ENCODE results near the gene CAPN5.

The CAPN5 gene

DNA sequence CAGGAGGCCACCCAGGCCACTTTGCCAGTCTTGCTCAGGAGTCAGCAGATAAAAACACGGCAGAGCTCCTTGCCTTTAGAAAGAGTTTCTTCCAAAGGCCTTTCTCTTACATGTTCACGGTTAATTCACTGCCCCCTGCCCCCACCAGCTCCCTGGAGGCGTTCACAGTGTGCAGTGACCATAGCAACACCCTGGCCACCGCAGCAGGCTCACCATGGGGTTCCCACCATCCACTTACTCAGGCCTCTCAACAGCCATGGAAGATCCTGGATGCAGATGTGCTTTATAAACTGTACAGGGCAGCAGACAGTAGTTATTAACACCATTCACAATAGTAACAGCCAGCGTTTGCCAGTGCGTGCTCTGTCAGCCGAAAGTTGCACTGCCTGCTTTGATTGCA, 50.7 kb downstream of the CAPN5 start:
- DNase-seq (ENCODE audit: low spot score): no peak

GRCh38 chr11:77118086-77118485, 51.3 kb downstream of the CAPN5 start:
- DNase-seq (ENCODE audit: low spot score): no peak

GRCh38 chr11:77118971-77119370, 52.2 kb downstream of the CAPN5 start:
- DNase-seq (ENCODE audit: low spot score): no peak

DNA sequence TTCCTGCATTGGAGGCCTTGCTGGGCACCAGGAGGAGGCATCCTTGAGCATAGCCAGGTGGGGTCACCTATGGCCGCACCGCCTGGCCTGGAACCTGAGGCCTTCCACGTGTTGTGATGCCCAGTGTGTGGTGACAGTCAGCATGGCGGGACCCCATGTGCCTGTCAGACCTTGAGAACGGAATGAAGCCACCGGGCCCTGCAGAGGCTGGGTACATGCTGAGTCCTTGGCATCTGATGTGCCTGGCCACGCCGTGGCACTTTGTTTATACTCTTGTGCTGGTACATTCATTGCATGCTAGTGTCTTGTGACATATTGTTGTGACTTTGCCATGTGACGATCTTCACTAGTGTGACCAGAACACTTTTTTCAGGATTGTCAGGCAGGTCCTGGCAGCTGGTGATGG, 52.8 kb downstream of the CAPN5 start:
- DNase-seq (ENCODE audit: low spot score): no peak

DNA sequence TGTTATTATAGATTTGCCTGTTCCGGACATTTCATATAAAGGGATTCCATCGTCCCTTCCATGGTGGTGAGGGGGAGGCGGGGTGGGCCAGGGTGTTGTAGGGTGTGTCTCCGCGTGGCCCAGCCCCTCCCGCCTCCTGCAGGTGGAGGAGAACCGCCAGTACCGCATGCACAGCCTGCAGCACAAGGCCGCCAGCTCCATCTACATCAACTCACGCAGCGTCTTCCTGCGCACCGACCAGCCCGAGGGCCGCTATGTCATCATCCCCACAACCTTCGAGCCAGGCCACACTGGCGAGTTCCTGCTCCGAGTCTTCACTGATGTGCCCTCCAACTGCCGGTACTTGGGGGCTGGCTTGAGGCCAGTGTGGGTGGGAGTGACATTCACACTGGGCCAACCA, 53.8 kb downstream of the CAPN5 start:
- no peak for DNase-seq (ENCODE audit: low spot score)

- DNase-seq (ENCODE audit: low spot score): no peak
These were observed 54.4 kb downstream of the CAPN5 start for GRCh38 chr11:77121096-77121640.

DNA sequence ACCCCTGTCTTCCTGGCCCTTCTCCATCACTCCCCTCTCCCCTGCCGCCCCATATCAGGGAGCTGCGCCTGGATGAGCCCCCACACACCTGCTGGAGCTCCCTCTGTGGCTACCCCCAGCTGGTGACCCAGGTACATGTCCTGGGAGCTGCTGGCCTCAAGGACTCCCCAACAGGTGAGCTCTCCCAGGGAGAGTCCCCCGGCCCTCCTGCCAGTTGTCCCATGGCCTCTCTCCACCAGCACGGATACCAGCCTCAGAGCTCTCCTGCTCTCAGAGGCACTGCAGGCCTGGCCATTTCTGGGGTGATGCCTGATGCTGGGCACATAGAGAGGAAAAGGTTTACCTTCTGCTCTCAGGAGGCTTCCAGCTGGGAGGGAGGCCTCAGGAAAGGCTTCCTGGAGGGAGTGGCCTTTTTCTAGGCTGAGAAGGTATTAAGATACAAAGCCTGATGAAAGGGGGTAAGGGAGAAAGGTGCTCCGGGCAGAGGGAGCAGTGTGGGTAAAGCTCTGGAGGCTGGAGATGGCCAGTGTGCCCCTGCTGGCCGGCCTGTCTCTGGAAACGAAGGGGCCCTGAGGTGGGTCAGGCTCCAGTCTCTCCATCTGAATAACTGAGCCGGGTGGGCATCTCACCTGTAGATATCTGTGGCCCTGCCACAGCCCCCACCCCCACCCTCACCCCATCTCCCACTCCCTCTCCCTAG, 55.3 kb downstream of the CAPN5 start:
- no peak for DNase-seq (ENCODE audit: low spot score)

DNA sequence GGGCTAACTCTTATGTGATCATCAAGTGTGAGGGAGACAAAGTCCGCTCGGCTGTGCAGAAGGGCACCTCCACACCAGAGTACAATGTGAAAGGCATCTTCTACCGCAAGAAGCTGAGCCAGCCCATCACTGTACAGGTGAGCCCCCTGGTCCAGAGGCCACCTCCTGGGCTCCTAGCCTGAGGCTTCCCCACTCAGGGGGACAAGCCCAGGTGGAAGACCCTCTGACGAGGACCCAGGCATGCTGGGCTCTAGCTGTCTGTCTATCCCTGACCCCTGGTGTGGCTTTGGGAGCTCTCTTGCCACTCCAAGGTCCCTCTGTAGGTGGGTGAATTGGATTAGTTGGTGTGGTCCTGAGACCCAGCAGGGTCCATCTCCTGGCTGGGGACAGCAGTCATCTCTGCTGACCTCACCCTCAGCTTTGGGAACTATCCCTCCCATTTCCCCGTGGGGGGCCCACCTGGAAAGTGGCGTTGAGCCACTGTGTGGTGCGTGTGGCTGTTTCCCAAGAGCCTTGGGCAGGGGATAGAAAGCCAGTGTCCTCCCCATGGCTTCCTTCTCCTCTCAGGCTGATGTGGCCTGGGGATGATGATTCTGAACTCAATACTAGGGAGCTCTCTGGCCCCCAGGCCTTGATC, 55.9 kb downstream of the CAPN5 start:
- DNase-seq (ENCODE audit: low spot score): no peak

GRCh38 chr11:77123591-77123990, 56.8 kb downstream of the CAPN5 start:
- DNase-seq (ENCODE audit: low spot score): no peak

- no peak for DNase-seq (ENCODE audit: low spot score)
These were observed 57.3 kb downstream of the CAPN5 start for GRCh38 chr11:77124041-77124440.

GRCh38 chr11:77124488-77124887, 57.7 kb downstream of the CAPN5 start:
- DNase-seq (ENCODE audit: low spot score): no peak

- no peak for DNase-seq (ENCODE audit: low spot score)
These were observed 58.4 kb downstream of the CAPN5 start for GRCh38 chr11:77125191-77125590.

- DNase-seq (ENCODE audit: low spot score): no peak
These were observed 58.9 kb downstream of the CAPN5 start for GRCh38 chr11:77125695-77126094.

DNA sequence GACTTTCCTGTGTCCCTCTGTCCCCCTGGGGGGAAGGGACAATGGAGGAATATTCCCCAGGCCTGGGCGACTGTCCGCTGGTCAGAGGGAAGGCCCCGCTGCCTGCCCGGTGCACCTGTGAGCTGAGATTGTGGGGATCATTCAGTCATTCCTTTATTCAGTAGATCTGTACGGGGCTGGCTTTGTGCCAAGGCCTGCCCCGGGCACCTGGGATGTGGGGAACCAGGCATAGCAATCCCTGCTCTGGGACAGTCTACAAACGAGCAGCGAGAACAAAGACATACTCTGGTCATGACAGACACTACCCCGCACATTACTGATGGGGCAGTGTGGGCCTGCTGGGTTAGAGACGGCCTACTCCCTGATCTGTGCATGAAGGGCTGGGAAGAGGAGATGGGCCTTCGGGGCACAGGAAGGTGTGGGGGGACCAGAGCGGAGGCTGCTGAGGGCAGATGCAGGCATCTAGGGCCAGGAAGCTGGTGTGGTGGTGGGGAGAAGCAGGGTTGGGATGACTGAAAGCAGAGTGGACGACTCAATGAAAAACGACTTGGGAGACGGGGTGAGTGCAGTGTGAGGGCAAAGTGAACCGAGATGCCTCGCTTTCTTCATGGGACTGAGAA, 59.5 kb downstream of the CAPN5 start:
- no peak for DNase-seq (ENCODE audit: low spot score)

GRCh38 chr11:77126861-77127234, 60.1 kb downstream of the CAPN5 start:
- DNase-seq (ENCODE audit: low spot score): no peak

DNA sequence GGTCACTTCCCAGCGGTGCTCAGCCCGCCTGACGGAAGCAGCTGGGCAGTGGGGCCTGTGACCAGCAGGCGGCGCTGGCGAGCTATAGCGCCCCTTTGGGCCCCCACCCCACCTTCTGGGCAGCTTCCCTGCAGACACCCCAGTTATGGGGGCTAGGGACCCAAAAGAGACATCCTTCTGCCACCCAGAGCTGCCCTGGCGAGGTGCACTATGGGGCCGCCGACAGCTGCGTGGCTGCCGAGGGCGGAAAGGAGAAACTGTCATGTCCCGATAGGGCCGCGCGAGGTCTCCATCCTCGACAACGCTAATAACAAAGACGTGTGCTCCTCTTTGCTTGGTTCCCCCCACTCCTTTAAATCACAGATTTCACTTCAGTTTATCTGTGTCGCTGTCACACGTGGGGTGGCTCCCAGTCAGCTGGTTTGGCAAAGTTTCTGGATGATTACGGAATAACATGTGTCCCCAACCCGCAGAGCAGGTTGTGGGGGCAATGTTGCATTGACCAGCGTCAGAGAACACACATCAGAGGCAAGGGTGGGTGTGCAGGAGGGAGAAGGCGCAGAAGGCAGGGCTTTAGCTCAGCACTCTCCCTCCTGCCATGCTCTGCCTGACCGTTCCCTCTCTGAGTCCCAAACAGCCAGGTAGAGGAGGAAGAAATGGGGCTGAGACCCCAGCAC, 60.6 kb downstream of the CAPN5 start:
- DNase-seq (ENCODE audit: low spot score): peak; percentile 63

DNA sequence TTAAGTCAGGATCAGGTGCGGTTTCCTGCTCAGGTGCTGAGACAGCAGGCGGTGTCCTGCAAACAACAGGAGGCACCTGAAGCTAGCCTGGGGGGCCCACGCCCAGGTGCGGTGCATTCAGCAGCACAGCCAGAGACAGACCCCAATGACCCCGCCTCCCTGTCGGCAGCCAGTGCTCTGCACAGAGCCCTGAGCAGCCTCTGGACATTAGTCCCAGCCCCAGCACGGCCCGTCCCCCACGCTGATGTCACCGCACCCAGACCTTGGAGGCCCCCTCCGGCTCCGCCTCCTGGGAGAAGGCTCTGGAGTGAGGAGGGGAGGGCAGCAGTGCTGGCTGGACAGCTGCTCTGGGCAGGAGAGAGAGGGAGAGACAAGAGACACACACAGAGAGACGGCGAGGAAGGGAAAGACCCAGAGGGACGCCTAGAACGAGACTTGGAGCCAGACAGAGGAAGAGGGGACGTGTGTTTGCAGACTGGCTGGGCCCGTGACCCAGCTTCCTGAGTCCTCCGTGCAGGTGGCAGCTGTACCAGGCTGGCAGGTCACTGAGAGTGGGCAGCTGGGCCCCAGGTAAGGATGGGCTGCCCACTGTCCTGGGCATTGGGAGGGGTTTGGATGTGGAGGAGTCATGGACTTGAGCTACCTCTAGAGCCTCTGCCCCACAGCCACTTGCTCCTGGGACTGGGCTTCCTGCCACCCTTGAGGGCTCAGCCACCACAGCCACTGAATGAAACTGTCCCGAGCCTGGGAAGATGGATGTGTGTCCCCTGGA, 61.3 kb downstream of the CAPN5 start, which contains the start of gene MYO7A:
Gene MYO7A, plus strand, starts transcription at position 327 of the 772 bp plus-strand sequence. CDS start 2,389 bp downstream, outside the sequence.
- peak; percentile 88 for DNase-seq (ENCODE audit: low spot score)

- DNase-seq (ENCODE audit: low spot score): no peak
These were observed 62.5 kb downstream of the CAPN5 start for GRCh38 chr11:77129069-77129841.

GRCh38 chr11:77129842-77130756, 63.3 kb downstream of the CAPN5 start:
- no peak for DNase-seq (ENCODE audit: low spot score)
